ENCODE data around the gene PRRC1. TPM values are rescaled to one million over a fixed set of nuclear protein-coding genes. Genes with fewer than 3 reads are reported as not detected.

The PRRC1 gene
- total RNA-seq, 3 donors from 2014 or later = 45.0 to 72.1 (median 63.0) TPM

DNA sequence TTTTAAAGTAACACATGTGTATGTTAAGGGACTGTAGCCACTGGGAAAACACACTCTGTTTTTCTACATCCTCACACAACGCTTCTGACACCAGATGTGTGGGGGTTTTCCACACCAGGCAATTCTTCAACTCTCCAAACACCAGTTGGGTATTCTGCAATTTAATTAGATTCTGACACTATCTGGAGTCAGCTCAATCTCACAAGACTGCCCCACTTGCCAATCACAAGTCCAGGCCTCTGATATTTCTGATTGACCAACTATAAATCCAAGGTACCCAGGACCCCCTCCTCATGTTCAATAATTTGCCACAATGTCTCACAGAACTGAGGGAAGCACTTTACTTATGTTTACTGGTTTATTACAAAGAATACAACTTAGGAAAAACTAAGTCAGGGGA, 70.9 kb downstream of the PRRC1 start:
- TF ChIP-seq, protein P1, sequence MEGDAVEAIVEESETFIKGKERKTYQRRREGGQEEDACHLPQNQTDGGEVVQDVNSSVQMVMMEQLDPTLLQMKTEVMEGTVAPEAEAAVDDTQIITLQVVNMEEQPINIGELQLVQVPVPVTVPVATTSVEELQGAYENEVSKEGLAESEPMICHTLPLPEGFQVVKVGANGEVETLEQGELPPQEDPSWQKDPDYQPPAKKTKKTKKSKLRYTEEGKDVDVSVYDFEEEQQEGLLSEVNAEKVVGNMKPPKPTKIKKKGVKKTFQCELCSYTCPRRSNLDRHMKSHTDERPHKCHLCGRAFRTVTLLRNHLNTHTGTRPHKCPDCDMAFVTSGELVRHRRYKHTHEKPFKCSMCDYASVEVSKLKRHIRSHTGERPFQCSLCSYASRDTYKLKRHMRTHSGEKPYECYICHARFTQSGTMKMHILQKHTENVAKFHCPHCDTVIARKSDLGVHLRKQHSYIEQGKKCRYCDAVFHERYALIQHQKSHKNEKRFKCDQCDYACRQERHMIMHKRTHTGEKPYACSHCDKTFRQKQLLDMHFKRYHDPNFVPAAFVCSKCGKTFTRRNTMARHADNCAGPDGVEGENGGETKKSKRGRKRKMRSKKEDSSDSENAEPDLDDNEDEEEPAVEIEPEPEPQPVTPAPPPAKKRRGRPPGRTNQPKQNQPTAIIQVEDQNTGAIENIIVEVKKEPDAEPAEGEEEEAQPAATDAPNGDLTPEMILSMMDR (IDR thresholded peaks at IDR 0.05) = no peak
- no peaks in the 10 kb centered on the region for H3K4me1 ChIP-seq (ENCODE audit: low read depth)
- no peaks in the 10 kb centered on the region for H3K9me3 ChIP-seq
- no peak overlapping the region for H3K4me3 ChIP-seq
- H3K36me3 ChIP-seq (ENCODE audit: low read depth) = no peaks in the 10 kb centered on the region
- DNase-seq (no peak), ATAC-seq (no peak)
- intact Hi-C loops (cut with DNase I, micrococcal nuclease) = no loop called here

DNA sequence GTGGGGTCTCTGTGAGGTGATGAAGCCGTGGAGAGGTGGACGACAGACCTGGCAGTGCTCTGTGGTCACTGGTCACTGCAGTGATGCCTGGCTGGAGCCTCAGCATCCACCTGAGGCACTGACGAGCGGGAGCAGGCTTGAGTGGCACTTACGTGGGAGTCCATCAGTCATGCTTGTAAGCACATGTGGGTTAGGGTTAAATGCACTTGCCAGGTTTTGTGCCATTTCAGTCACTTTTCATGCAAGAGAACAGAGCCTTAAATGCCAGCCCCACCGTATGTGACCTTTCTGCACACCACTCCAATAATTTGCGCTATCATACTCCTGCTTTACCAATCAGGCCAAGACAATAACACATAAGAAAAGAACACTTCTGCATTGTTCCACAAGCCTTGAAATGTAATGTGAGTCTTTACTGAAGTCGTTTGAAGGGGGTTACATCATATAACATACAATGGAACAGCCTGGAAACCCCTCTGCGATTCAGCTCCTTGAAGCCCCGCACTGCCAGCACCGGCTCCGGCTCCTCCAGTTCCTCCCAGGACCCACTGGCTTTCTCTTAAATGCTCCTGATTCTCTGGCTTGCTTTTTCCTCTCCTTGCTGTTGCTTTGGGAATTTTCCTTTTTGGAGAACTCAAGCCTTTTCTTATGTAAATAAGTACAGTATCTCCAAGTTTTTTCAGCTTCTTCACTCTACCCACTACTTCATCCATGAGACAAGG, 72.0 kb downstream of the PRRC1 start:
- intact Hi-C loops (cut with DNase I, micrococcal nuclease) = no loop called here
- no peaks in the 10 kb centered on the region for H3K4me1 ChIP-seq (ENCODE audit: low read depth)
- ATAC-seq (no peak), DNase-seq (no peak)
- no peaks in the 10 kb centered on the region for H3K36me3 ChIP-seq (ENCODE audit: low read depth)
- TF ChIP-seq, protein P1 (IDR thresholded peaks at IDR 0.05) = no peak
- no peak overlapping the region for H3K4me3 ChIP-seq
- no peaks in the 10 kb centered on the region for H3K9me3 ChIP-seq

DNA sequence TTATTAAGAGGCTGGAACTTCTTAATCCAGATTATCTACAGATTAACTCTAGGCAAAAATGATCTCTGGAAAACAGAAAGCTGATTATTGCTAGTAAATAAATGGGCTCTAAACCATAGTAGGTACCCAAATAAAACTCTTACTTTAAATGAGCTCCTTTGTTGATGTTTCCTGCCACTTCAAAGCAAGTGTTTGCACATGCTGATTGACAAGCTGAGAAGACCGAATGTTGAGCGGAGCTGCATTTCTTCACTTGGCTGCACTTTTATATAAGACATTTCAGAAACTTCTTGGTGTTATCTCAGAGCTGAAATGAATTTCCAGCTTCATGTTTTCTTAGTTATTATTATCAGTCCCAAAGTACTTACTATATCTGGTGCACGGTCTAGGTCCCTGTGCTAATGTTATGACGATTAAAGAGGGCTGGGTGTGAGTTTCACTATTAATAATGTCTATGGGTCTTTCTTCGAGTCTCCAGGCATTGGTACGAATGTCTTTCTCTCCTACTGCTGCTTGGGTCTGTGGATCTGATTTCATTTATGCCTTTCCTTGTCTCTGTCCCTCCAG, 72.8 kb downstream of the PRRC1 start:
- no peak for ATAC-seq
- TF ChIP-seq, protein P1 (IDR thresholded peaks at IDR 0.05) = no peak
- DNase-seq = no peak
- Histone ChIP-seq H3K4me1 (ENCODE audit: low read depth) (no peaks in the 10 kb centered on the region), H3K4me3 (no peak overlapping the region), H3K36me3 (ENCODE audit: low read depth) (no peaks in the 10 kb centered on the region), H3K9me3 (no peaks in the 10 kb centered on the region)
- intact Hi-C loops (cut with DNase I, micrococcal nuclease) = no loop called here

DNA sequence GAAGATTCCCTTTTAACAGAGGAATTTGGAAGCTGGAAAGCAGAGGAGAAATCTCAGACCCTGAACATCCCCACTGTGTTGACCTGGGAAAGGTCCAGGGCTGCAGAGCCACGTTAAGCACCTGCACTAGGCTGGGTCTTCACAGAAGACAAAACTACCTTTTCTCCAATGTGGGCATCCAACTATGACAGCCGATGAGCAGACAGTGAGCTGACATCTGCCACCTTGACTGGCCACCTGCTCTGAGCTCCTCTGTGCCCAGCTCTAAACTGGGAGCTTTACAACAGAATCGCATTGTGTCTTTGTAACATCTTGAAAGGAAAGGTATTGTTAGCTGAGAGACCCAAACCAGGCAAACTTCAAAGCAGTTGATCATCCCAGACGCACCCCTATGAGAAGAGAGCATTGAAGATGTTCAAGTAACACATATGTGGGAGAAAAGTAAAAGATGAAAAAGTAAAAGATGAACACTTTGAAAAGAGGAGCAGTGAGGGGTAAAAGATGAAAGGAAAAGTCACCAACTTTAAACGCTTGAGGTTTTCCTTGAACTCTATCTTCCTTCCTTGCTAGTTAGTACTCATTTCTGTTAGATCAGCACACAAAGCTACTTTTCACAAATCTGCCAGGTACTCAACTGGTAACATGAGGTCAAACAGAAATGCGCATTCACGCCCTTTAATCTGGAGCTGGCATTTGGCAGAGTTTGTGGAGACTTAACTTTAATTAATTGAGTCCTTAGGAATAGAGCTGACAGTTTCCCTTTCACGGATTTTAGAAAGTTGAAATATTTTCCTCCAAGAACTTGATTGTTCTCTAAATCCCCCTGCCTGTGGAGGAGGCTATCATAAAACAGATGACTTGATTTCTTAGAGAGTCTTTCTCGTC, 78.3 kb downstream of the PRRC1 start:
- ATAC-seq (no peak), DNase-seq (no peak)
- Histone ChIP-seq H3K4me3 (no peak overlapping the region), H3K9me3 (no peaks in the 10 kb centered on the region), H3K36me3 (ENCODE audit: low read depth) (no peaks in the 10 kb centered on the region), H3K4me1 (ENCODE audit: low read depth) (no peaks in the 10 kb centered on the region)
- intact Hi-C loops (cut with DNase I, micrococcal nuclease) = no loop called here
- TF ChIP-seq, protein P1 (IDR thresholded peaks at IDR 0.05) = no peak

DNA sequence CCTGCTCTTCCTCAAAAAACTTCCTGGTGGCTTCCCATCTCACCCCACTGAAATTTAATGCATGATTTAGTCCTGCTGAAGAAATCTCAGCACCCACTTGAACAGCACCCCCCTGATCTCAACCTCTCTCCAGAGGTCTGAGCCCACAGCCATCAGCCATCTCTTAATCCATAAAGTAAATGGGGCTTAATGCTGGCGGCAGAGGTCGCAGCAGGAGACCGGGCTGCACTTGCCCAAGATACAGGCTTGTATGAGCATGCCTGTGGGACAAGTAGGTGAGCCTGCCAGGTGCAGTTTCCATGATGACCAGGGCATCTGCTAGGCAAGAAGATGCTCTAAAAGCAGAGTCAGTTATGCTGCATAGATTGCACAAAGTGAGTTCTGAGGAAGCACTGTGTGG, 79.1 kb downstream of the PRRC1 start:
- Histone ChIP-seq H3K4me3 (no peak overlapping the region), H3K9me3 (no peaks in the 10 kb centered on the region), H3K36me3 (ENCODE audit: low read depth) (no peaks in the 10 kb centered on the region), H3K4me1 (ENCODE audit: low read depth) (no peaks in the 10 kb centered on the region)
- intact Hi-C loops (cut with DNase I, micrococcal nuclease) = no loop called here
- no peak for ATAC-seq
- DNase-seq = no peak
- TF ChIP-seq, protein P1 (IDR thresholded peaks at IDR 0.05) = no peak
